CD4-positive, alpha-beta T cell treated with Interleukin-1 beta for 1 hour (primary cell): Measurements from ENCODE around the gene MYO15A.

Experiments
- DNase-seq, 2 donors: peaks; one replicate each; pipeline ENCODE4 v3.0.0-alpha.2; 2020 to 2022

Gene MYO15A

GRCh38 chr17:18108401-18109312 lies at the start of gene MYO15A:
Gene MYO15A, plus strand, starts transcription at chr17:18108756. Its CDS starts 10,045 bp downstream, at chr17:18118801.
- no peak for DNase-seq

GRCh38 chr17:18059283-18059682 lies 49.3 kb upstream of the MYO15A start:
- DNase-seq = no peak

- DNase-seq = no peak
These were observed 44.5 kb upstream of the MYO15A start for GRCh38 chr17:18064053-18064452.

- DNase-seq = no peak
These were observed 43.0 kb upstream of the MYO15A start for GRCh38 chr17:18065546-18065945.

- DNase-seq = no peak
These were observed 41.7 kb upstream of the MYO15A start for GRCh38 chr17:18066866-18067265.

GRCh38 chr17:18069101-18069500 lies 39.5 kb upstream of the MYO15A start:
- DNase-seq = no peak

- DNase-seq = no peak
These were observed 37.7 kb upstream of the MYO15A start for GRCh38 chr17:18070861-18071340.

- no peak for DNase-seq
These were observed 36.8 kb upstream of the MYO15A start for GRCh38 chr17:18071751-18072150.

GRCh38 chr17:18074566-18075272 lies 33.8 kb upstream of the MYO15A start:
- no peak for DNase-seq

- DNase-seq = no peak
These were observed 31.6 kb upstream of the MYO15A start for GRCh38 chr17:18076936-18077335.

GRCh38 chr17:18079543-18079942 lies 29.0 kb upstream of the MYO15A start:
- no peak for DNase-seq

GRCh38 chr17:18084256-18084655 lies 24.3 kb upstream of the MYO15A start:
- no peak for DNase-seq

GRCh38 chr17:18087610-18088491 lies 20.7 kb upstream of the MYO15A start, which contains the start of gene DRG2:
Gene DRG2, plus strand, starts transcription at chr17:18087948. Its CDS starts 76 bp downstream, at chr17:18088024.
- peak; percentile 86 to 91 for DNase-seq

- DNase-seq = no peak
These were observed 18.9 kb upstream of the MYO15A start for GRCh38 chr17:18089613-18090012.

- DNase-seq = no peak
These were observed 14.7 kb upstream of the MYO15A start for GRCh38 chr17:18093616-18094408.

- no peak for DNase-seq
These were observed 14.1 kb upstream of the MYO15A start for GRCh38 chr17:18094409-18094807.

GRCh38 chr17:18099516-18099915 lies 9.0 kb upstream of the MYO15A start:
- DNase-seq = no peak

- no peak for DNase-seq
These were observed 7.9 kb upstream of the MYO15A start for GRCh38 chr17:18100616-18101015.

GRCh38 chr17:18101828-18102227 lies 6.7 kb upstream of the MYO15A start:
- no peak for DNase-seq

GRCh38 chr17:18102640-18103039 lies 5.9 kb upstream of the MYO15A start:
- no peak for DNase-seq

- no peak for DNase-seq
These were observed 3.5 kb upstream of the MYO15A start for GRCh38 chr17:18105027-18105426.

- DNase-seq = no peak
These were observed 3.0 kb upstream of the MYO15A start for GRCh38 chr17:18105595-18105994.
